Germinal center (tissue), 1 donor: ENCODE data around the gene HIVEP3.

ENCODE experiments used
- DNase-seq: peaks from one replicate; pipeline ENCODE4 v3.0.0; 2012; ENCODE audit warnings: mixed read lengths, low spot score

The HIVEP3 gene

DNA sequence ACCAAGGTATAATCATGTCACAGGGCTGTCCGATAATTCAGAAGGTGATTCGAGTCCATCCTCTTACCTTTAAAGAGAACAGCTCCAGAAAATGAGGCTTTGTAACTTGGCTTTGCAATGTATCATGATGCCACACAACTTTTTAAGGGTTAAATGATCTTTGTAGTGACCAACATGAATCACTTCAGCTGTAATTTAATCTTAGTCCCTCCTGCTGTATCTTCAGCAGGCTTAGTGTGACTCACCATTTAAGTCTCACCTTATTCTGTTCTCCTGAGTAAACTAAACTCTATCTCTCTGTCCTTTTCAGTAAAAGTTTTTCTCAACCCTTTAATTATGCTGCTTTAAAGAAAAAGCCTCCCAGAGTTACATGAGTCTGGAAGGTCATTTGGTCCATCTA, 1.9 kb upstream of the HIVEP3 start:
- no peak for DNase-seq

DNA sequence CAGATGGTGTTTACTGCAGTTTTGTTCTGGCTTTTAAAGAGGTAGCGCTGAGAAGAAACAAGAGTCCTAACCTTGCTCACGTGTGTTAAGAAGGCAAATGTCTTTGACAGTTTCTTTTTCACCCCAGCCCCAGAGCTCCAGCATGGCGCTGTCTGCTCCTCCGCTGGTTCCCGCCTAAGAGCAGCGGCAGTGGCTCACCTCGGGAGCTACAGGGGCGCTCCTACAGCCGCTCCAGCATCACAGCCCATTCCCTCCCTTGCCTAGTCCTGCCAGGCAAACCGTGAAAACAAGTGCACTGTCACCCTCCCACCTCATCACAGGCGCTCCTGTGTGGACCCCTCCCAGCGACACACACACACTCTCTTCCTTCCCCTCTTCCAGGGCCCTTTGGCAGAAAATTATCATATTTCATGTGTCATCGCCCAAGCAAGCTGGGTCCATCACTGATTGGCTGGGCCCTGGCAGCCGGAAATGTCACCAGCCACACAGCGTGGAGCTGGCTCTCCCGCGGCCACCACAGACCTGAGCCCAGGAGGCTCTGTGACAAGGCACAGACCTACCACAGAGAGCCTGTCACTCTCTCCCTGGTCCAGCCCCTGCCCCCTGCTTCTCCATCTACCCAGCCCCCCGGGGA, 1.2 kb upstream of the HIVEP3 start:
- DNase-seq = peak; percentile 62

DNA sequence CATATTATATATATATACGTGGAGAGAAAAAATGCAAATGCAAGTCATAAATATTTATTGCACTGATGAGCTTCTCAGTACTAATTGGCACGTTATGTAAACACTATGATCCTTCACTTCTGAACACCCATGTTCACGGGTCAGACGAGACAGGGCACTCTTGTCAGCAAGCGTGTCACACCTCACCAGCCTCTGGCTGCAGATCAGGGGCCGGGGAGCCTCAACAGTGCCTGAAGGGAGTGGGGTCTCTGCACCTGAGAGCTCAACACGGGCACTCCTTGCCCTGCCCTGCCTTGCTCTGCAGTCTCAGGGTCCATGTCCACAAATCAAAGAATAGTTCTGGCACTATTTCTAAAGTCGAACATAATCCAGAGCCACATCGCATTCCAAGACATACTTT, 409 bp upstream of the HIVEP3 start:
- no peak for DNase-seq

DNA sequence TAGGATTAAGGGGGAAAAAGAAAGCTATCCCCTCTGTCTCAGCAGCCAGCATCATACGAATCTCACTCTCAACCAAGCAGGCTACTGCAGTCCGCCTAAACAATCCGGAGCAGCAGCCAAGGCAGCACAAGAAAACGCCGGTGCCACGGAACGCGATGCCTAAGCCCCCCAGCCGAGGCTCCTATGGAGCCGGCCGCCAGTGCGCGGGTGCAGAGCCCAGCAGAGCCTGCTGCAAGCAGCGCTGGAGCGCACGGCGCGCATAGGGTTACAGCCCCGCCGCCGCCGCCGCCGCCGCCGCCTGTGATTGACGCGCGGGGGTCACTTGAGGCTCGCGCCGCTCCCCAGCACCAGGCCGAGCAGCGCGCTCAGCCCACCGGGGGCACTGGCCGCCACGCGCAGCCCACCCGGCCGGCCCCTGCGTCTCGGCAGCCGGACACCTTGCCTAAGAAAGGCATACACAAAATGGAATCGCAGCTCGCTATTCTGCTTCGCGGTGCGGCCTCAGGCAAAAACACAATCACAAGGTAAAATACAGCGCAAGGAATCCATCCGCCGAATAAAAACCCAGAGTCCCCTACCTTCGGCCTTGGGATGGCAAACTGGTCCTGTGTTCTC, 780 bp downstream of the HIVEP3 start:
- peak; percentile 10 for DNase-seq

DNA sequence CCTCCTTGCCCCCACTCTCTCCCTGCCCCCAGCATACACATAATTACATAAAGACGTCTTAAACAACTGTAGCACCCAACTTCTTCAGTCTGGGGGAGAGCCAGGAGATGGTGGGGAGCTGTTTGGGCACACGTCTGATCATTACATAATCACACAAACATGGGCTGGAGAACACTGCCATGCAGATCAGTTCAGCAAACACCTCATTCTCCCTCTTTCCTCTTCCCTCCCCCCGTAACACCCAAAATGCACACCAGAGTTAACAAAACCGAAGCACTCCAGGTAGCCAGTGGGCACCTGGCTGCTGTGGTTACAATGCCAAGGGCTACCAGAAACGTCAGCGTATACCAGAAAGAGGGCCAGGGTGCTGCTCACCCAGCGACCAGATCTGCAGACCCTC, 1.6 kb downstream of the HIVEP3 start:
- DNase-seq = no peak

DNA sequence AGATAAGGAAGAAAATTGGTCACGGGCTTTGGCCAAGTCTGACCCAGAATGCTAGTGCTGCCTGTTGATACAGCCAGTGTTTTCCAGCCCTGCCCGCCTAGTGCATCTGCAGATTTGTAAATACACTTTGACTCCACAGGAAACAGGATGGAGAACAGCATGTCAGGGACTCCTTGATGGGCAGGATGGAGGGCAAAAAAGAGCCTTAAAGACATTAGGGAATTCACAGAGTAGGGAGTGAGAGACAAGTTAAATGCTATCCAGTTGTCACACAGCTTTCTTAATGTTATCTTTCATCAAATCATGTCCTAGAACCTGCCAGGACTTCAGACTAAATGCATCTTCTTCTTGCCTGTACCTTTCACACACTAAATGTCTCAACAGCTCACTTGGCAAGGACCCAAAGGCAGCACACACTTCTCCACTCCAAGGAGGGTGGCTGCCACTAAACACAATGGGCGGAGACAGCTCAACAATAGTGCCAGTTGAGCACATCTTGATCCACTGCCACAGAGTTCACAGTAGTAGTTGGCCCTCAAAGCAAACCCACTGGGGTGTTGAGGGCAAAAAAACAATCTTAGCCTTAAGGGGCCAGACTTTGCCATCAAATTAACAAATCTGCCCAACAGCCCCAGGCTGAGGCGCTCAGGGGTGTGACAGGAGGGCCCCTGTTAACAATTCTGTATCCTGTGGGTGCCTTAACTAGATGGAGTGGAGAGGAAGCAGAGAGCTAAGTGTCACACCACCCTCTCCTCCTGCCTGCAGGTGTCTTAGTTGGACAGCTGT, 2.7 kb downstream of the HIVEP3 start:
- DNase-seq = no peak

DNA sequence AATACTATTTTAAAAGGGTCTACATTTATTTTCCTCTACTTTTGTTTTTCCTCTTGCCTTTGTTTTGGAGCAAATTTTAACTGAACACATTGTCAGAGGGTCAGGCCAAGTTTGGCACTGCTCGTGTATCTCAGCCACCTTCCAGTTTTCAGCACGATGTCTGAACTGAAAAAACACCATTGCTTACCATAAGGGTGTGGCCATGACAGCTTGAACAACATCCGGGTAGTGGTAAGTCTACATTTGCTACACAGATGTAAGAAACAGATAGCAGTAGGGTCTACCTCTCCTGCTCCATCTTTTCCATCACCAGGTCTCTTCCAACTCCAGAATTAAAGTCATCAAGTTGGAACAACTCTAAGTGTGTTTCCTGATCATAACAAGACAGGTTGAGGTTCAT, 4.2 kb downstream of the HIVEP3 start:
- DNase-seq = no peak

DNA sequence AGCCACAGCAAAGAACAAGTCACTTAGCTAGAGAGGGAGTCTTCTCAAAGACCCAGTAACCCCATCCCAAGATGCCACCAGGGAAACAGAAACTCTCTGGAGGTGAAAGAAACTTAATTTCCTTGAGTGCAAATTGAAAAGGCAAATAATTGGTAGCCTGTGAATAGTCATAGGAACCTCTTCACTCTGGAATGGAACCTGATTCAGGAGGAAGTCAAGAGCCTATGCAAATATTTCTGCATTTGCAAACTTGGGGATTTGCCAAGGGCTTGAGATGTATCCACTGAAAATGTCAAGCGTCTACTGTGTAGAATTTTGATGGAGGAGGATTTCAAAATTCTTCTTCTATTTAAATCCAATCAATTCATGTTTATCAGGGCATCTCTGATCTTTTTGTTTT, 5.7 kb downstream of the HIVEP3 start:
- DNase-seq = no peak

DNA sequence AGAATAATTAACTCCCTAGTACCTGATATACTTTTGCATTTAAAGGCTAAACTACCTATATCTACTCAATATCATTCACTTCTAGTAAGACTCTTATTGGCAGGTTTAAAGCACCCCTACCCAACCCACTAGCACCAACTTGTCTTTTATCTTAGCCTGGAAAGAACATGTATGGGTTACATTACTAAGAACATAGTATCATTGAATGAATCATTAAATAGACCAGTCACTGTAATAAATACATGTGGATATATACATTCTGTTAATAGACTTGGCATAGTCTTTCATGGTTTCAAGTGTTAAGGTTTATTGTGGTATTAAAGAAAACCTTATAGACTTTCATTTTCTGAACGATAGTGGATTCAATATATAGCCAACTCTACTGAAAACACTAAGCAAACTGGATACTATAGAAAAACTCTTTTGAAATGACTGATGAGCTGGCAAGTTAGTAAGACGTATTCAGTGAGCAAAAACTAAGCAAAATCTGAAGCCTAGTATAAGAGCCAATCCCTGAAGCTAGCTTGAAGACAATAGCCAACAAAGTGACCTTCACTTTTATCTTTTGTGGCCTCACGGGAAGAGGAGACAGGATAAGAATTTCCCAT, 10.3 kb downstream of the HIVEP3 start:
- no peak for DNase-seq

DNA sequence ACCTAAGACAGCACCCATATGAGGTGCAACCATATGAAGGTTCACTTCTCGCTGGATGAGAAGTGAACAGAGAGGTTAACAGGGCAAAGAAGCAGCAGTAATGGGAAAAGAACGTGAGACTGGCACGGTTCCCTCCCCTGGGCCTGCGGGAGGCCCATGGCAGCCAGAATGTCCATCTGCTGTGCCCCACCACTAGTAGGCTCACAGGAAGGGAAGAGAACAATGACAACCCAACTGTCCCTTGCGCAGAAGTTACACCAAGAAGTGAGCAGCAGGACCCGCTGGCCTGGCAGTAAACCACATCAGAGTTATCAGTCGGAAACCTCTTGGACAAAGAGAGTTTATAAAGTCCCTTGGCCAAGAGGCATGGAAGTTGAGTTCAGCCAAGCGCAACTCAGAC, 11.3 kb downstream of the HIVEP3 start:
- DNase-seq = no peak

DNA sequence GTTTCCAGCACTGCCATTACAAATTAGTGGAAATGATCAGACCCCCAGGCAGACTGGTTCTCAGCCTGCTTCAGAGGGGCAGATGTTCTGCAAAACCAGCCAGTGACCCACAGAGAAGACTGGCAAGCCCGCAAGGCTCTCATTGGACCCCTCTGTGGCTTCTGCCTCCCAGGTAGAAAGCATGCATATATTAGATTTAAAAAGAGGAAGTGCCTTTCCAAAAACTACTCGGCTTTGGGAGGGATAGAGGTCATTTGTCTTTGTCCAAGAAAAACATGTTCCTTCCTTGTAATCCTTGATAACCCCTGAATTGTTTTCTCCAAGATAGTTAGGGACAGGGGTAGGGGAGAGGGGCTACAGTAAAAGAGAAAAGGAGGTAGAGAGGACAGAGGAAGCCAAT, 11.8 kb downstream of the HIVEP3 start:
- no peak for DNase-seq

DNA sequence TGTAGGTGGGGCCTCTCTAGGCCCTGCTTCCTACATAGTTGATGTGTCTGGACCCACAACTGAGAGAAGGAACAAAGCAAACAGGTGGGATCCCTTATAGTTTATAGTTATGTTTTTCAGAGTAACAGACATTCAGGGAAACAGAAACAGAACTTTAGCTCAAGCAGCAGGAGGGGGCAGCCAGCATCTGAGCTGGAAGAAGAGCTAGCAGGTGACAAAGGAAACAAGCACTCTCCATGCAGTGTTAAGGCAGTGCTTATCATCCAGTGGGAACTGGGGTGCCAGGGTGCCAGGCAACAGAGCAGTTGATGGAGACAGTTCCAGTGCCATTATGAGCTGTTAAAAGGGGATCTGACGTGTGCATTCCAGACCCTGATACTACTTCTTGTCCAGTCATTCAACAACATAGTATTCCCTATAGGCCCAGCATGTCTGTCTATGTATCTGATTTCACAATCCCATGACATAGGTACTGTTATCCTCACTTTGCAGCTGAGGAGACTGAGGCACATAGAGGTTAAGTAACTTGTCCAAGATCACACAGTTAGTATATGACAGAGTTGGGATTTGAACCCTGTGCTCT, 13.5 kb downstream of the HIVEP3 start:
- DNase-seq = no peak

DNA sequence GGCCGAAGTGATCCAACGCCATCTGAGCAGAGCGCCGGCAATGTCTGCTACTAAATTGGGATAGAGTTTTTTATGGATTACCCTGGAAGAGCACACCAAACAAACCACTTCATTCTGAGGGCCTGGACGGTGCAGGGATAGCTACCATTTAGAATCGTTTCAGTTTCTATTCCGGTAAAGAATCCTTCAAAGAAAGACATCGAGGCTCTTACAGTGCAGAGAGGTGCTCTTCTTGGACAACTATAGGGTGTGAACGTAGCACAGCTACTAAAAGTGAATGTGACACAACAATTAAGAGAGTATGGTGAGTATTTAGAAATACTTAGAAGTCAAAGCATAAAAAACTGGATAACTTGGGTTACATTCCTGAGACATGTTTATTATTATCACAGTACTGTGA, 16.1 kb downstream of the HIVEP3 start:
- DNase-seq = no peak

DNA sequence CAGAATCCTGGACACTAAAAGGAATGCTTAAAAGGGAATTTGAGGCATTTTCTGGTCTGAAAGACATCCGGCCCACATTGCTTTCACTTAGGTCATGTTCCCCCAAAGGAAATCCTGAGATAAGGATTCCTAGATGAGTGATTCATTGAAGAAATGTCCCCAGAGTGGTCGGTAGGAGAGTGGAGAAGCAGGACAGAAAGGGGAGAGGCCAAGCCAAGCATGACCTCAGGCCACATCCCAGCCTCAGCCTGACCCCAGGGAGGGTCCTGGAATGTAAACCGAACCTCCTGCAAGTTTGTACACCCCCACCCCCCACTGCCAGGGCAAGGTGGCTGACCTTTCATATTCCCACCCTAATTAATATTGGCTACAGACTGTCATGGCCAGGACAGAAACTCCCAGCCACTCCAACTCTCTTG, 16.6 kb downstream of the HIVEP3 start:
- no peak for DNase-seq

DNA sequence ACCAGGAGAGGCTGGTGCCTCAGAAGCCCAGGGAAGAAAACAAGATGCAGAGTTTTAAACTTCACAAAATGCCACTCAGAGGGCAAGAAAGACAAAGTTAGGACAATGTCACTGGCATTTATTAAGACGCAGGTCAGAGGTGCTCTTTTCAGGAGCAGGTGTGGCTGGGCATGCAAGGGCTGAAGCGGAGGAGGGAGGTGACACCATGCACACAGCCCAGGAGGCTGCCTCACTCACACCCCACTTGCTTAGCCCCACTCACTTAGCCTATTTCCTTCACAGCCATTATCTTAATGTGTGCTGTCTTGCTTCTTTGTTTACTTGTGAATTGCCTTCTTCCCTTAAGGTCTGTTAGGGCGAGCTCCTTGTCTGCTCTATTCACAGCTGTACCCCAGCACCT, 17.2 kb downstream of the HIVEP3 start:
- DNase-seq = no peak

DNA sequence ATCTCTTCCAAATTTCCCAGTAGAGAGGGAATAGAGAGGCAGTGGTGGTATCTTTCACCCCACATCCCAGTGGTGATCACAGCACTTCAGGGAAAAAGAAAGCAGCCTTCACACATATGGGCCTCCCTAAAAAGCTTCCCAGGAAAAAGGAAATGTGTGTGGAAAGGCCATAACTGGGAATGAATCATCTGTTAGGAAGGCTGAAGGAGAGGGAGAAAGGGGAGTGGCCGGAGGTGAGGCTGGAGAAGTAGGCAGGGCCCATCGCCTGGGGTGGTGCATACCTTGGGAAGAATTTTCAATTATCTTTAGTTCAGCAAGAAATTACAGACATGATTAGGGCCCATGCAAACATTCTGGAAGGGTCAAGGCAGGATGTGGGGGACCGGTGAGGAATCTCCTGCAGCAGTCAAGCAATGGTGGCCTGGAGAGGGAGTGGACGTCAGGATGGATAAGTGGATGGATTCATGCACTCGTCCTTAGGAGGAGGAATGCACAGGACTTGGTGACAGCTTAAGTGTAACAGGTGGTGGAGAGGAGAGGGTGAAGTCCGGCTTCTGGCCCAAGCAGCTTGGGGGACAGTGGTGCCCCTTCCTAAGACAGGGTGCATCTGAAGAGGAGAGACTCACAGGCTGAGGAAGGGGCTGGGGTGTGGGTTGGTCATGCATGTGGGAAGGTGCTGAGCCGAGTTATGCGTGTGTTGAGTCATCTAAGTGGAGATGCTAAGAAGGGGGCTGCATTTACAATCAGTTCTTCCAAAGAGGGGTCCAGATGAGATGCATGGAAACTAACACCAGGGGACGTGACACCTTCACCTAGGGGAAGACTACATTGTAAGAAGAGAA, 17.9 kb downstream of the HIVEP3 start:
- DNase-seq = no peak

DNA sequence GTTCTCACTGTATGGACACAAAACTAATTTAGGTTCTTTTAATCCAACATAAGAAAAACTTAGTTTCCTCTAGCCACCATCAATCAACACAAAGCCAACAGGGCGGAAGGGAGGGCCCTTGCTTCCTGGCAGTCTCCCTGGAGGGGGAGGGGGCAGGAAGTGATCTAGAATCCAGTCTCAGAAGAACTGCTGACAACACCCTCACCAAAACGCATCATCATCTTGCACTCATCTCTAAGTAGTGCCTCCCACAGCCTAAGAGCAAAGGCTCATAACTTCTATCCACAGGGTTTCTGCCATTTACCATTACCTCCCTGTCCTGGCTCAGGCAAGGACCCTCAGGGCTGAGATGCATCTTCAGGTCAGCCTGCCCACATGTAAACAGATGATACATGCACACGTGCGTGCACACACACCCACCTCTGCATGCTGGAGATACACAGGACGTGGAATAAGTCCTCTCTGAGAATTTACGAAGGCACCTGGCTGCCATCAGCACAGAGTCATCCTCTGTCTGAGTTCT, 20.5 kb downstream of the HIVEP3 start:
- no peak for DNase-seq

DNA sequence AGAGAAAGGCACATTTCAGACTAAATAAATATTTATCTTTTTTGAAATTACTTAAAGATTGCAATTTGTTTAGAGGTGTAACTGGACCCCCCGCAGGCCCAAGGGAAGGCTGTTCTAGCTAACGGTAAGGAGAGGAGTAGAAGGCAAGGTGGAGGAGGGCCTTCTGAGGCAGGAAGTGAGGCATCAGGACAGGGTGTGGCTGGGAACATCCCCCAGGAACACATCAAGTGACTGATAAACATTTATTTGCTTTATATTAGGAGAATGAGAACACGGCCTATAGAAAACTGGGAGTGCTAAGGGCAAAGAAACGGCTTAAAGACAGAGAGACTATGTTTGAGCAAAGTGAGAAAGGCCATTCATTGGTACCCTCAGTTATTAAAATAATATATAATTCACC, 23.2 kb downstream of the HIVEP3 start:
- DNase-seq = no peak

DNA sequence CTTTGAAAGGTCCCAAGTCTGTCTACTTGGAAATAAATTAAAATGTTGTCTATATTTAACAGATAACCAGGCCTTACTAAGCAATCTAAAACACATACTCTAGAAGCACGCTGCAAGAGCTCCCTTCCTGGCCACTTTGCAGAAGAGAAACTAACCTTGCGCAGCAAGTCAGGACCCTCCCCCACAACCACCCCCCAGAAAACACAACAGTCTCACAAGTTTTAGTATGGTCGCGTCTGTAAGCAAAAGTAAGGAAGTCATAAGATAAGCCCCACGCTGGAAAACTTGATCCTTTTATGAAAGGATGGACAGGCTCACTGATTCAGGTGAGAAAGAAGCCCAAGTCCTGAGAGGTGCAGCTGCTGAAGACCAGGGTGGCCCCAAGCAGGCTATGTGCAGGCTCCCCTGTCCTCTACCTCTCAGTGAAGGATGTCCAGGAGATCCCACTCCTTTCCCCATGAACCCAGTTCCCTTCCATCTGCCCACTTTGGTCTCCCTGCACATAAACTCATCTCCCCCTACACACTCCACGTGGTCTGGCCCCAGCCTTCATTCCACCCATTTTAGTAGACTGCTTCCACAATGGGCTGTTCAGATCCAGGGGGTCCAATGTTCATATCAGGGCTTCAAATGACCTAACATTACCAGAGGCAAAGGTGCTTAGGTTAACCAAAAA, 23.8 kb downstream of the HIVEP3 start:
- no peak for DNase-seq

DNA sequence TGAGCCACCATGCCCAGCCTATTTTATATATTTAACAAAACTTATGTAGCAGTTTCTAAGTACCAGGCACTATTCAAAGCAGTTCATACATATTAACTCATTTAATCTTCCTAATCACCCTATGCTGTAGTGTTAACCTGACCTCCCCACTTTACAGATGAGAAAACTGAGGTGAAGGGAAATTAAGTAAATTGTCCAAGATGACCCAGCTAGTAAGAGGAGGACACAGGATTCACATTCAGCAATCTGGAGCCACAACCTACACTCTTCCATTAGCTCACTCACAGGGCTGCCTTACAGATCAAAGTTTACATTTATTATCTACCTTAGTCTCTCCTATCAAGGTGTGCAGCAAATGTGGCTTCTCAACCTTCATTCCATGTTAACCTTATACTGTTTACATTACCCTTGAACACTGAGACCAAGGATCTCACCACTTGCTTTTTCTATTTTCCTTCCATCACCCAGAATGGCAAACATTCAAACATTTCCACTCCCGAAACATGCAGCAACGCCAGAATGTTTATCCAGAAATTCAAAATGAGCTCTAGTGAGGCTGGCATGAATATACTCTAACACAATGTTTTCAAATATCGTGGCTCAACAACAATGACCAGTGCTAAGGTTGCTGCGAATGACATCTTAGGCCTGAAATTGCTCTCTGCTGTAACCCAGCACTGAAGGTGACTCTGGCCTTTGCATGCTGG, 24.5 kb downstream of the HIVEP3 start:
- DNase-seq = no peak
